Bronchial epithelial cell (primary cell): ENCODE measurements around the gene HOXA4. TPM values are rescaled to one million over a fixed set of nuclear protein-coding genes. Genes with fewer than 3 reads are reported as not detected.

ENCODE experiments used
- DNase-seq: peaks from one replicate; pipeline ENCODE4 v3.0.0-alpha.2; 2010; ENCODE audit warnings: low read depth
- FAIRE-seq: peaks from 2 replicates; lab custom pipeline; 2011; peaks lifted over from hg19 to GRCh38; lab: Jason Lieb, UNC
- H3K27me3 ChIP-seq: 2 replicates; pipeline ENCODE4 v1.5.1; 2011; ENCODE audit warnings: low read length; ENCODE audit not compliant: control insufficient read depth, insufficient read depth
- H3K36me3 ChIP-seq: 2 replicates; pipeline ENCODE4 v1.5.1; 2011; ENCODE audit warnings: low read length; ENCODE audit not compliant: control insufficient read depth, insufficient read depth
- H3K4me3 ChIP-seq: 2 replicates; pipeline ENCODE4 v1.5.1; 2011; ENCODE audit warnings: mild to moderate bottlenecking, low read depth, low read length, control low read depth
- total RNA-seq: library from RNA; depleted of rRNA; stranded (reverse); fragments of >200 nt; gene quantifications from 2 replicates; pipeline ENCODE4 v1.2.1, GENCODE V29; 2014
- TF ChIP-seq, protein P1 (sequence below): IDR thresholded peaks from 2 replicates; pipeline ENCODE4 v1.5.1; 2011; ENCODE audit warnings: mild to moderate bottlenecking, moderate library complexity, low read length, control low read depth, inconsistent platforms; ENCODE audit not compliant: insufficient read depth, severe bottlenecking

The HOXA4 gene
- total RNA-seq, 1 donor from 2014 or later: not detected

GRCh38 chr7:27078616-27079233 lies 51.8 kb downstream of the HOXA4 start:
- FAIRE-seq: no peak
- TF ChIP-seq, protein P1, sequence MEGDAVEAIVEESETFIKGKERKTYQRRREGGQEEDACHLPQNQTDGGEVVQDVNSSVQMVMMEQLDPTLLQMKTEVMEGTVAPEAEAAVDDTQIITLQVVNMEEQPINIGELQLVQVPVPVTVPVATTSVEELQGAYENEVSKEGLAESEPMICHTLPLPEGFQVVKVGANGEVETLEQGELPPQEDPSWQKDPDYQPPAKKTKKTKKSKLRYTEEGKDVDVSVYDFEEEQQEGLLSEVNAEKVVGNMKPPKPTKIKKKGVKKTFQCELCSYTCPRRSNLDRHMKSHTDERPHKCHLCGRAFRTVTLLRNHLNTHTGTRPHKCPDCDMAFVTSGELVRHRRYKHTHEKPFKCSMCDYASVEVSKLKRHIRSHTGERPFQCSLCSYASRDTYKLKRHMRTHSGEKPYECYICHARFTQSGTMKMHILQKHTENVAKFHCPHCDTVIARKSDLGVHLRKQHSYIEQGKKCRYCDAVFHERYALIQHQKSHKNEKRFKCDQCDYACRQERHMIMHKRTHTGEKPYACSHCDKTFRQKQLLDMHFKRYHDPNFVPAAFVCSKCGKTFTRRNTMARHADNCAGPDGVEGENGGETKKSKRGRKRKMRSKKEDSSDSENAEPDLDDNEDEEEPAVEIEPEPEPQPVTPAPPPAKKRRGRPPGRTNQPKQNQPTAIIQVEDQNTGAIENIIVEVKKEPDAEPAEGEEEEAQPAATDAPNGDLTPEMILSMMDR: no peak

More at GRCh38 chr7:27078616-27079233, 51.8 kb downstream of the HOXA4 start:
- Histone ChIP-seq H3K4me3 (no peak overlapping the region), H3K27me3 (no peaks in the 10 kb centered on the region), H3K36me3 (no peaks in the 10 kb centered on the region)
- DNase-seq: no peak

Other genes starting within 250 kb of the HOXA4 start
- 0.26 TPM in 2 replicates for gene HOXA1, start 34.8 kb downstream of the HOXA4 start, total RNA-seq
- gene HOXA2, start 28.1 kb downstream of the HOXA4 start, total RNA-seq: not detected in 2 replicates
- not detected in 2 replicates for gene HOXA5, start 12.9 kb upstream of the HOXA4 start, total RNA-seq
- gene HOXA6, start 17.0 kb upstream of the HOXA4 start, total RNA-seq: 0.53 TPM in 1 of 2 replicates, not detected in the other
- not detected in 2 replicates for gene HOXA3, start 21.8 kb upstream of the HOXA4 start, total RNA-seq
- gene HOXA7, start 25.9 kb upstream of the HOXA4 start, total RNA-seq: not detected in 2 replicates
- gene HOXA9, start 34.8 kb upstream of the HOXA4 start, total RNA-seq: not detected in 2 replicates
- gene HOXA10, start 43.6 kb upstream of the HOXA4 start, total RNA-seq: not detected in 2 replicates
- gene HOXA11, start 54.5 kb upstream of the HOXA4 start, total RNA-seq: not detected in 2 replicates
- under 0.01 TPM in 1 of 2 replicates, not detected in the other for gene HOXA13, start 69.3 kb upstream of the HOXA4 start, total RNA-seq
- gene EVX1, start 112.0 kb upstream of the HOXA4 start, total RNA-seq: not detected in 2 replicates